SK-N-SH (cell line): ENCODE results near the gene SPEM1. TPM values are rescaled to one million over a fixed set of nuclear protein-coding genes. Genes with fewer than 3 reads are reported as not detected.

Experiments
- CTCF ChIA-PET: fragments of 300-600, 350-600 bp; formaldehyde crosslinking; extraction: SDS; loops from one replicate; lab custom pipeline; 2021; lab: Yijun Ruan, JAX
- POLR2A ChIA-PET: fragments of 350-600 bp; sonication (Branson Sonifier 250); formaldehyde crosslinking; extraction: SDS; loops from one replicate; lab custom pipeline; 2020; ENCODE audit warnings: antibody characterized with exemption, inconsistent platforms; lab: Yijun Ruan, JAX
- DNase-seq: peaks from one replicate; pipeline ENCODE4 v3.0.0; 2012
- H2AFZ ChIP-seq: fragments of 200-600 bp; sonication (generic); 2 replicates; pipeline ENCODE4 v1.8.1; 2016; ENCODE audit warnings: antibody characterized with exemption, mild to moderate bottlenecking, low read depth
- H3F3A ChIP-seq: fragments of 200-600 bp; sonication (generic); replicated peaks from 2 replicates; pipeline ENCODE3; 2016; ENCODE audit warnings: antibody characterized with exemption, mild to moderate bottlenecking; ENCODE audit not compliant: insufficient read depth
- H3K27ac ChIP-seq, 2 experiments: fragments of 200-500 bp in 1 of 2; fragments of 200-600 bp in 1 of 2; sonication (Bioruptor generic) in 1 of 2; sonication (generic), shearing (Covaris generic) in 1 of 2; 2 replicates each; pipeline versions ENCODE4 v1.5.1 to v1.6.1; 2014 to 2016; ENCODE audit warnings: low read depth in 2 of 2, inconsistent platforms in 1 of 2, low read length in 1 of 2, mild to moderate bottlenecking in 1 of 2, mixed read lengths in 1 of 2
- H3K27me3 ChIP-seq: fragments of 200-600 bp; sonication (generic), shearing (Covaris generic); 2 replicates; pipeline ENCODE4 v1.6.1; 2016; ENCODE audit warnings: mixed run types; ENCODE audit not compliant: insufficient read depth
- H3K36me3 ChIP-seq, 2 experiments: fragments of 200-500 bp in 1 of 2; fragments of 200-600 bp in 1 of 2; sonication (Bioruptor generic) in 1 of 2; sonication (generic) in 1 of 2; replicated peaks in 1 of 2; 2 replicates each; pipeline versions ENCODE3 to v1.5.1; 2014 to 2016; ENCODE audit warnings: low read length in 1 of 2, mild to moderate bottlenecking in 1 of 2; ENCODE audit not compliant: insufficient read depth in 2 of 2, control insufficient read depth in 1 of 2
- H3K4me1 ChIP-seq, 2 experiments: fragments of 200-500 bp in 1 of 2; fragments of 200-600 bp in 1 of 2; sonication (Bioruptor generic) in 1 of 2; sonication (generic), shearing (Covaris generic) in 1 of 2; 2 replicates each; pipeline versions ENCODE4 v1.5.1 to v1.6.1; 2014 to 2016; ENCODE audit warnings: low read depth in 1 of 2, low read length in 1 of 2, mixed run types in 1 of 2; ENCODE audit not compliant: insufficient read depth in 2 of 2, control insufficient read depth in 1 of 2
- H3K4me2 ChIP-seq: fragments of 200-600 bp; sonication (generic), shearing (Covaris generic); 2 replicates; pipeline ENCODE4 v1.6.1; 2017; ENCODE audit warnings: mixed run types
- H3K4me3 ChIP-seq, 2 experiments: fragments of 200-500 bp in 1 of 2; fragments of 200-600 bp in 1 of 2; sonication (Bioruptor generic) in 1 of 2; sonication (generic), shearing (Covaris generic) in 1 of 2; 2 replicates each; pipeline versions ENCODE4 v1.5.1 to v1.8.1; 2014 to 2016; ENCODE audit warnings: low read depth in 2 of 2, inconsistent platforms in 1 of 2, low read length in 1 of 2, mild to moderate bottlenecking in 1 of 2, mixed read lengths in 1 of 2, moderate library complexity in 1 of 2
- H3K79me2 ChIP-seq: fragments of 200-600 bp; sonication (generic); 2 replicates; pipeline ENCODE4 v1.8.1; 2017; ENCODE audit warnings: mild to moderate bottlenecking; ENCODE audit not compliant: insufficient read depth
- H3K9ac ChIP-seq: fragments of 200-600 bp; sonication (generic); 2 replicates; pipeline ENCODE4 v1.6.1; 2017; ENCODE audit warnings: mixed run types
- H3K9me2 ChIP-seq: fragments of 200-600 bp; sonication (generic); 2 replicates; pipeline ENCODE4 v1.6.1; 2017; ENCODE audit warnings: mixed run types
- H3K9me3 ChIP-seq: fragments of 200-600 bp; sonication (generic); 2 replicates; pipeline ENCODE4 v1.6.1; 2017; ENCODE audit warnings: mixed run types, mild to moderate bottlenecking, moderate library complexity
- H4K20me1 ChIP-seq: fragments of 200-600 bp; sonication (generic); 2 replicates; pipeline ENCODE4 v1.6.1; 2017; ENCODE audit warnings: mild to moderate bottlenecking, mixed run types; ENCODE audit not compliant: insufficient read depth
- CHD2 ChIP-seq: fragments of 150-350 bp; IDR thresholded peaks from 2 replicates; pipeline ENCODE4 v1.6.1; 2018; ENCODE audit warnings: low read length; ENCODE audit not compliant: partially characterized antibody
- ELF1 ChIP-seq: IDR thresholded peaks from 2 replicates; pipeline ENCODE4 v1.4.0; 2012
- EP300 ChIP-seq, 2 experiments: IDR thresholded peaks; 2 replicates each; pipeline versions ENCODE4 v1.4.0 to v1.6.1; 2012; ENCODE audit warnings: borderline replicate concordance in 1 of 2, low read depth in 1 of 2, low read length in 1 of 2
- EZH2phosphoT487 ChIP-seq: fragments of 200-600 bp; sonication (generic); IDR thresholded peaks from 2 replicates; pipeline ENCODE4 v1.6.1; 2017; ENCODE audit warnings: low read depth, mixed run types, mild to moderate bottlenecking, antibody characterized with exemption, moderate library complexity, borderline replicate concordance
- FOXJ3 ChIP-seq: sonication (generic); formaldehyde crosslinking; IDR thresholded peaks from 2 replicates; pipeline ENCODE4 v1.5.1; 2020; ENCODE audit warnings: mild to moderate bottlenecking, missing genetic modification reagents
- FOXM1 ChIP-seq: IDR thresholded peaks from 2 replicates; pipeline ENCODE4 v1.4.0; 2012; ENCODE audit warnings: low read depth, mild to moderate bottlenecking
- GABPA ChIP-seq: IDR thresholded peaks from 2 replicates; pipeline ENCODE4 v1.4.0; 2012; ENCODE audit warnings: low read depth, mild to moderate bottlenecking
- GATA2 ChIP-seq: sonication (generic); formaldehyde crosslinking; IDR thresholded peaks from 2 replicates; pipeline ENCODE4 v1.5.0; 2020; ENCODE audit warnings: mild to moderate bottlenecking, missing genetic modification reagents
- MEF2A ChIP-seq: IDR thresholded peaks from 2 replicates; pipeline ENCODE4 v1.4.0; 2012; ENCODE audit warnings: low read depth, borderline replicate concordance
- NRF1 ChIP-seq: IDR thresholded peaks from 2 replicates; pipeline ENCODE4 v1.6.1; 2012; ENCODE audit warnings: low read depth, mild to moderate bottlenecking, low read length
- POLR2AphosphoS5 ChIP-seq: IDR thresholded peaks from 2 replicates; pipeline ENCODE4 v1.6.1; 2012; ENCODE audit warnings: low read depth, low read length
- RAD21 ChIP-seq: IDR thresholded peaks from 2 replicates; pipeline ENCODE4 v1.6.1; 2012; ENCODE audit warnings: mild to moderate bottlenecking, low read length
- RCOR1 ChIP-seq: fragments of 150-350 bp; IDR thresholded peaks from 2 replicates; pipeline ENCODE4 v1.6.1; 2017; ENCODE audit warnings: antibody characterized with exemption, low read length
- RFX5 ChIP-seq: IDR thresholded peaks from 2 replicates; pipeline ENCODE4 v1.6.1; 2012; ENCODE audit warnings: mild to moderate bottlenecking, improper control_type of control experiment, low read length
- TAF1 ChIP-seq: IDR thresholded peaks from 2 replicates; pipeline ENCODE4 v1.6.1; 2012; ENCODE audit warnings: low read depth, mild to moderate bottlenecking, low read length, moderate library complexity, borderline replicate concordance
- TEAD4 ChIP-seq: IDR thresholded peaks from 2 replicates; pipeline ENCODE4 v1.4.0; 2012; ENCODE audit warnings: mild to moderate bottlenecking, borderline replicate concordance; ENCODE audit not compliant: insufficient read depth
- USF1 ChIP-seq: IDR thresholded peaks from 2 replicates; pipeline ENCODE4 v1.4.0; 2012; ENCODE audit warnings: low read depth, borderline replicate concordance
- YY1 ChIP-seq: IDR thresholded peaks from 2 replicates; pipeline ENCODE4 v1.4.0; 2012; ENCODE audit warnings: low read depth, mild to moderate bottlenecking
- WGBS: methylation state at CpG from one replicate; pipeline ENCODE4 v1.1.6; 2017; ENCODE audit warnings: low lambda C conversion rate; 5-methylcytosine and 5-hydroxymethylcytosine counted together
- polyA plus RNA-seq, 3 experiments: library from polyadenylated mRNA; depleted of rRNA; stranded (reverse); fragments of >200 nt; gene quantifications; 2 replicates each; pipeline ENCODE4 v1.2.3, GENCODE V29; 2012
- TF ChIP-seq, protein P1 (sequence below): IDR thresholded peaks from 2 replicates; pipeline ENCODE4; 2012
- TF ChIP-seq, protein P2 (sequence below): IDR thresholded peaks from 2 replicates; pipeline ENCODE4 v1.6.1; 2012; ENCODE audit warnings: mild to moderate bottlenecking, low read depth, low read length, moderate library complexity

Gene SPEM1
- polyA plus RNA-seq, 1 of the 3 experiments (the other 2 are of a cell fraction), result not detected

- Histone ChIP-seq H2AFZ (no peak within 1 kb of the TSS), H3K36me3 (no peaks in the 10 kb centered on the region), H3K9me3 (no peaks in the 10 kb centered on the region), H3K9ac (no peak within 1 kb of the TSS), H3K4me2 (peak within 1 kb of the TSS; percentile 37), H3K27me3 (peaks cover 8% of the 10 kb centered on the region; the same call in 1 of the 2 replicates), H3F3A (no peaks in the 10 kb centered on the region), H3K4me1 (peaks cover 0 to 32% of the 10 kb centered on the region in 2 experiments; a peak in 2 of 4 replicates), H4K20me1 (no peaks in the 10 kb centered on the region), H3K4me3 (peak within 1 kb of the TSS in 1 of 2 experiments; percentile 32; a peak in 2 of 4 replicates), H3K27ac (no peak within 1 kb of the TSS), H3K79me2 (no peaks in the 10 kb centered on the region), H3K9me2 (no peaks in the 10 kb centered on the region)
- no peak for TF ChIP-seq RAD21
- no peak for TF ChIP-seq GATA2 (CRISPR knock-in tag)
- TF ChIP-seq TEAD4, result no peak
- no peak for TF ChIP-seq EZH2phosphoT487
- no peak for TF ChIP-seq GABPA
- TF ChIP-seq TAF1, result no peak
- TF ChIP-seq, protein P1, sequence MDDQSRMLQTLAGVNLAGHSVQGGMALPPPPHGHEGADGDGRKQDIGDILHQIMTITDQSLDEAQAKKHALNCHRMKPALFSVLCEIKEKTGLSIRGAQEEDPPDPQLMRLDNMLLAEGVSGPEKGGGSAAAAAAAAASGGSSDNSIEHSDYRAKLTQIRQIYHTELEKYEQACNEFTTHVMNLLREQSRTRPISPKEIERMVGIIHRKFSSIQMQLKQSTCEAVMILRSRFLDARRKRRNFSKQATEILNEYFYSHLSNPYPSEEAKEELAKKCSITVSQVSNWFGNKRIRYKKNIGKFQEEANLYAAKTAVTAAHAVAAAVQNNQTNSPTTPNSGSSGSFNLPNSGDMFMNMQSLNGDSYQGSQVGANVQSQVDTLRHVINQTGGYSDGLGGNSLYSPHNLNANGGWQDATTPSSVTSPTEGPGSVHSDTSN, result no peak
- TF ChIP-seq FOXM1, result no peak
- no peak for TF ChIP-seq RFX5
- no peak for TF ChIP-seq USF1
- no peak for TF ChIP-seq YY1
- no peak for TF ChIP-seq CHD2
- no peak for TF ChIP-seq RCOR1
- TF ChIP-seq FOXJ3 (CRISPR knock-in tag), result no peak
- TF ChIP-seq EP300 (IDR thresholded peaks at IDR 0.05; ENCODE audit: borderline replicate concordance in 1 of 2, low read depth in 1 of 2, low read length in 1 of 2), result no peak
- TF ChIP-seq MEF2A, result no peak
- no peak for TF ChIP-seq NRF1
- no peak for TF ChIP-seq POLR2AphosphoS5
- TF ChIP-seq, protein P2, sequence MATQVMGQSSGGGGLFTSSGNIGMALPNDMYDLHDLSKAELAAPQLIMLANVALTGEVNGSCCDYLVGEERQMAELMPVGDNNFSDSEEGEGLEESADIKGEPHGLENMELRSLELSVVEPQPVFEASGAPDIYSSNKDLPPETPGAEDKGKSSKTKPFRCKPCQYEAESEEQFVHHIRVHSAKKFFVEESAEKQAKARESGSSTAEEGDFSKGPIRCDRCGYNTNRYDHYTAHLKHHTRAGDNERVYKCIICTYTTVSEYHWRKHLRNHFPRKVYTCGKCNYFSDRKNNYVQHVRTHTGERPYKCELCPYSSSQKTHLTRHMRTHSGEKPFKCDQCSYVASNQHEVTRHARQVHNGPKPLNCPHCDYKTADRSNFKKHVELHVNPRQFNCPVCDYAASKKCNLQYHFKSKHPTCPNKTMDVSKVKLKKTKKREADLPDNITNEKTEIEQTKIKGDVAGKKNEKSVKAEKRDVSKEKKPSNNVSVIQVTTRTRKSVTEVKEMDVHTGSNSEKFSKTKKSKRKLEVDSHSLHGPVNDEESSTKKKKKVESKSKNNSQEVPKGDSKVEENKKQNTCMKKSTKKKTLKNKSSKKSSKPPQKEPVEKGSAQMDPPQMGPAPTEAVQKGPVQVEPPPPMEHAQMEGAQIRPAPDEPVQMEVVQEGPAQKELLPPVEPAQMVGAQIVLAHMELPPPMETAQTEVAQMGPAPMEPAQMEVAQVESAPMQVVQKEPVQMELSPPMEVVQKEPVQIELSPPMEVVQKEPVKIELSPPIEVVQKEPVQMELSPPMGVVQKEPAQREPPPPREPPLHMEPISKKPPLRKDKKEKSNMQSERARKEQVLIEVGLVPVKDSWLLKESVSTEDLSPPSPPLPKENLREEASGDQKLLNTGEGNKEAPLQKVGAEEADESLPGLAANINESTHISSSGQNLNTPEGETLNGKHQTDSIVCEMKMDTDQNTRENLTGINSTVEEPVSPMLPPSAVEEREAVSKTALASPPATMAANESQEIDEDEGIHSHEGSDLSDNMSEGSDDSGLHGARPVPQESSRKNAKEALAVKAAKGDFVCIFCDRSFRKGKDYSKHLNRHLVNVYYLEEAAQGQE, result no peak
- no peak for TF ChIP-seq ELF1
- WGBS, result 44% methylated on average over 20 of the region's 52 CpGs
- CTCF ChIA-PET, result interaction anchor here (0.8 to 1.3 kb wide), 6 partner anchors 9 to 208 kb away, joined by 3 to 11 read pairs (median 4); no protein-coding TSS in a partner anchor
- POLR2A ChIA-PET, result interaction anchor here (0.6 to 1.2 kb wide), 4 partner anchors 9 to 160 kb away, joined by 3 to 4 read pairs (median 3); partner anchors contain the start of gene TMEM256
- DNase-seq, result peak; percentile 64
Observed at GRCh38 chr17:7380855-7381683, 39.1 kb upstream of the SPEM1 start, which contains the start of gene TNK1. Gene TNK1, plus strand, starts transcription at chr17:7381089. Its CDS starts 1,838 bp downstream, at chr17:7382927.
